Neural cell (in vitro differentiated cells): ENCODE measurements around the gene BLTP2. TPM values are rescaled to one million over a fixed set of nuclear protein-coding genes. Genes with fewer than 3 reads are reported as not detected.

Experiments used
- H2AFZ ChIP-seq: fragments of 200-600, 300-800 bp; sonication (generic), shearing (Covaris generic); 2 replicates; pipeline ENCODE4 v1.6.0; 2014; ENCODE audit warnings: low read depth, mild to moderate bottlenecking, antibody characterized with exemption, low read length, moderate library complexity
- H3F3A ChIP-seq: fragments of 200-600 bp; shearing (Covaris generic); 2 replicates; pipeline ENCODE4 v1.6.1; 2016; ENCODE audit warnings: mild to moderate bottlenecking, moderate library complexity, mixed read lengths, antibody characterized with exemption, low read length; ENCODE audit not compliant: insufficient read depth, poor library complexity, severe bottlenecking
- H3K27ac ChIP-seq: fragments of 200-600, 300-800 bp; sonication (generic), shearing (Covaris generic); 2 replicates; pipeline ENCODE4 v1.5.1; 2014; ENCODE audit warnings: mild to moderate bottlenecking, low read length, moderate library complexity
- H3K27me3 ChIP-seq: fragments of 300-800, 200-600 bp; sonication (generic), shearing (Covaris generic); 2 replicates; pipeline ENCODE4 v1.6.0; 2014; ENCODE audit warnings: mild to moderate bottlenecking, low read depth, low read length, moderate library complexity; ENCODE audit not compliant: insufficient read depth
- H3K36me3 ChIP-seq: fragments of 300-800, 200-600 bp; sonication (generic), shearing (Covaris generic); 2 replicates; pipeline ENCODE4 v1.5.1; 2014; ENCODE audit warnings: mild to moderate bottlenecking, antibody characterized with exemption, low read length, moderate library complexity; ENCODE audit not compliant: insufficient read depth
- H3K4me2 ChIP-seq: fragments of 300-800, 200-600 bp; sonication (generic), shearing (Covaris generic); 2 replicates; pipeline ENCODE4 v1.6.0; 2014; ENCODE audit warnings: mild to moderate bottlenecking, low read length
- H3K4me3 ChIP-seq: fragments of 300-800, 200-600 bp; sonication (generic), shearing (Covaris generic); 2 replicates; pipeline ENCODE4 v1.5.1; 2014; ENCODE audit warnings: mild to moderate bottlenecking, low read length, moderate library complexity
- H3K79me2 ChIP-seq: fragments of 200-600 bp; shearing (Covaris generic); replicated peaks from 2 replicates; pipeline ENCODE4 v1.6.0; 2014; ENCODE audit warnings: mild to moderate bottlenecking, low read length, moderate library complexity; ENCODE audit not compliant: insufficient read depth
- H3K9ac ChIP-seq: fragments of 300-800, 200-600 bp; sonication (generic), shearing (Covaris generic); 2 replicates; pipeline ENCODE4 v1.6.1; 2016; ENCODE audit warnings: mild to moderate bottlenecking, low read length, mixed read lengths
- H3K9me2 ChIP-seq: fragments of 200-600 bp; shearing (Covaris generic); 2 replicates; pipeline ENCODE4 v1.6.1; 2016; ENCODE audit warnings: mild to moderate bottlenecking, low read length, mixed read lengths; ENCODE audit not compliant: insufficient read depth
- H3K9me3 ChIP-seq: fragments of 200-600, 300-800 bp; sonication (generic), shearing (Covaris generic); 2 replicates; pipeline ENCODE4 v1.6.1; 2016; ENCODE audit warnings: mild to moderate bottlenecking, mixed run types, low read length, moderate library complexity, mixed read lengths
- H4K20me1 ChIP-seq: fragments of 200-600 bp; shearing (Covaris generic); 2 replicates; pipeline ENCODE4 v1.6.1; 2016; ENCODE audit warnings: mild to moderate bottlenecking, mixed run types; ENCODE audit not compliant: insufficient read depth
- EP300 ChIP-seq: fragments of 450-650 bp; conservative IDR thresholded peaks from 2 replicates; pipeline ENCODE4 v1.6.1; 2014; ENCODE audit warnings: antibody characterized with exemption, mild to moderate bottlenecking, moderate library complexity; ENCODE audit not compliant: poor library complexity, severe bottlenecking
- EZH2 ChIP-seq: fragments of 200-600, 300-800 bp; shearing (Covaris generic), sonication (generic); IDR thresholded peaks from 2 replicates; pipeline ENCODE4 v1.6.1; 2014; ENCODE audit warnings: antibody characterized with exemption, low read length, borderline replicate concordance, mild to moderate bottlenecking; ENCODE audit not compliant: insufficient read depth, poor library complexity, severe bottlenecking
- MXI1 ChIP-seq: fragments of 450-650 bp; conservative IDR thresholded peaks from 2 replicates; pipeline ENCODE4 v1.6.1; 2014; ENCODE audit warnings: antibody characterized with exemption, mild to moderate bottlenecking; ENCODE audit not compliant: poor library complexity, severe bottlenecking
- POLR2AphosphoS5 ChIP-seq: IDR thresholded peaks from 2 replicates; pipeline ENCODE4 v1.6.1; 2012
- RAD21 ChIP-seq: fragments of 450-650 bp; conservative IDR thresholded peaks from 2 replicates; pipeline ENCODE4 v1.6.1; 2014; ENCODE audit warnings: antibody characterized with exemption, mild to moderate bottlenecking, moderate library complexity
- SMC3 ChIP-seq: fragments of 450-650 bp; conservative IDR thresholded peaks from 2 replicates; pipeline ENCODE4 v1.6.1; 2014; ENCODE audit warnings: antibody characterized with exemption, mild to moderate bottlenecking, moderate library complexity; ENCODE audit not compliant: poor library complexity
- TAF1 ChIP-seq: IDR thresholded peaks from 2 replicates; pipeline ENCODE4 v1.6.1; 2012; ENCODE audit warnings: low read depth
- polyA plus RNA-seq: library from polyadenylated mRNA; depleted of rRNA; stranded (reverse); fragments of >200 nt; gene quantifications from 2 replicates; pipeline ENCODE4 v1.2.3, GENCODE V29; 2014
- TF ChIP-seq, protein P1 (sequence below): IDR thresholded peaks from 2 replicates; pipeline ENCODE4 v1.6.1; 2012; ENCODE audit warnings: borderline replicate concordance
- TF ChIP-seq, protein P2 (sequence below): fragments of 450-650 bp; IDR thresholded peaks from 2 replicates; pipeline ENCODE4 v1.5.1; 2014; ENCODE audit warnings: antibody characterized with exemption, mild to moderate bottlenecking, moderate library complexity; ENCODE audit not compliant: poor library complexity, severe bottlenecking

BLTP2 gene
- polyA plus RNA-seq, 1 donor from 2014 or later = 54.4 TPM

DNA sequence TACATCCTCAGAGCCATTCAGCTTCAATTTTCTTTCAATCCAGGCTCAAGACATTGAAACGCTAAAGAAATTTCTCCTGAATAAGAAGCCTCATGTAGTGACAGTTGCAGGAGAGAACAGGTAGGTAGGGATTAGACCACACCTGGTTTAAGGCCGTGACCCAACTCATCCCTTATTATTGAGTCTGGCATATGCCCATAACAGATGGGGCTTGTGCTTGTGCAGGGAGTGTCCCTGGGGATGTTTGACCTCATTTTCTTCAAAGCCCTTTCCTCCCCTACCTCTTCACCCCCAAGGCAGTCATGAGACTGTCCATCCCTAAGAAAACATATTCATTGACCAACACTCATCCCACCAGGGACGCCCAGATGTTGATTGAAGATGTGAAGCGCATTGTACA lies 41.3 kb upstream of the BLTP2 start:
- no peak for TF ChIP-seq RAD21
- TF ChIP-seq SMC3 = no peak
- TF ChIP-seq EP300 = no peak
- no peak for TF ChIP-seq POLR2AphosphoS5
- TF ChIP-seq MXI1 = no peak
- TF ChIP-seq, protein P1, sequence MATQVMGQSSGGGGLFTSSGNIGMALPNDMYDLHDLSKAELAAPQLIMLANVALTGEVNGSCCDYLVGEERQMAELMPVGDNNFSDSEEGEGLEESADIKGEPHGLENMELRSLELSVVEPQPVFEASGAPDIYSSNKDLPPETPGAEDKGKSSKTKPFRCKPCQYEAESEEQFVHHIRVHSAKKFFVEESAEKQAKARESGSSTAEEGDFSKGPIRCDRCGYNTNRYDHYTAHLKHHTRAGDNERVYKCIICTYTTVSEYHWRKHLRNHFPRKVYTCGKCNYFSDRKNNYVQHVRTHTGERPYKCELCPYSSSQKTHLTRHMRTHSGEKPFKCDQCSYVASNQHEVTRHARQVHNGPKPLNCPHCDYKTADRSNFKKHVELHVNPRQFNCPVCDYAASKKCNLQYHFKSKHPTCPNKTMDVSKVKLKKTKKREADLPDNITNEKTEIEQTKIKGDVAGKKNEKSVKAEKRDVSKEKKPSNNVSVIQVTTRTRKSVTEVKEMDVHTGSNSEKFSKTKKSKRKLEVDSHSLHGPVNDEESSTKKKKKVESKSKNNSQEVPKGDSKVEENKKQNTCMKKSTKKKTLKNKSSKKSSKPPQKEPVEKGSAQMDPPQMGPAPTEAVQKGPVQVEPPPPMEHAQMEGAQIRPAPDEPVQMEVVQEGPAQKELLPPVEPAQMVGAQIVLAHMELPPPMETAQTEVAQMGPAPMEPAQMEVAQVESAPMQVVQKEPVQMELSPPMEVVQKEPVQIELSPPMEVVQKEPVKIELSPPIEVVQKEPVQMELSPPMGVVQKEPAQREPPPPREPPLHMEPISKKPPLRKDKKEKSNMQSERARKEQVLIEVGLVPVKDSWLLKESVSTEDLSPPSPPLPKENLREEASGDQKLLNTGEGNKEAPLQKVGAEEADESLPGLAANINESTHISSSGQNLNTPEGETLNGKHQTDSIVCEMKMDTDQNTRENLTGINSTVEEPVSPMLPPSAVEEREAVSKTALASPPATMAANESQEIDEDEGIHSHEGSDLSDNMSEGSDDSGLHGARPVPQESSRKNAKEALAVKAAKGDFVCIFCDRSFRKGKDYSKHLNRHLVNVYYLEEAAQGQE = no peak
- TF ChIP-seq, protein P2, sequence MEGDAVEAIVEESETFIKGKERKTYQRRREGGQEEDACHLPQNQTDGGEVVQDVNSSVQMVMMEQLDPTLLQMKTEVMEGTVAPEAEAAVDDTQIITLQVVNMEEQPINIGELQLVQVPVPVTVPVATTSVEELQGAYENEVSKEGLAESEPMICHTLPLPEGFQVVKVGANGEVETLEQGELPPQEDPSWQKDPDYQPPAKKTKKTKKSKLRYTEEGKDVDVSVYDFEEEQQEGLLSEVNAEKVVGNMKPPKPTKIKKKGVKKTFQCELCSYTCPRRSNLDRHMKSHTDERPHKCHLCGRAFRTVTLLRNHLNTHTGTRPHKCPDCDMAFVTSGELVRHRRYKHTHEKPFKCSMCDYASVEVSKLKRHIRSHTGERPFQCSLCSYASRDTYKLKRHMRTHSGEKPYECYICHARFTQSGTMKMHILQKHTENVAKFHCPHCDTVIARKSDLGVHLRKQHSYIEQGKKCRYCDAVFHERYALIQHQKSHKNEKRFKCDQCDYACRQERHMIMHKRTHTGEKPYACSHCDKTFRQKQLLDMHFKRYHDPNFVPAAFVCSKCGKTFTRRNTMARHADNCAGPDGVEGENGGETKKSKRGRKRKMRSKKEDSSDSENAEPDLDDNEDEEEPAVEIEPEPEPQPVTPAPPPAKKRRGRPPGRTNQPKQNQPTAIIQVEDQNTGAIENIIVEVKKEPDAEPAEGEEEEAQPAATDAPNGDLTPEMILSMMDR = no peak
- H3K27ac ChIP-seq = no peak overlapping the region
- no peaks in the 10 kb centered on the region for H4K20me1 ChIP-seq
- H3K4me2 ChIP-seq = no peak overlapping the region
- no peaks in the 10 kb centered on the region for H3F3A ChIP-seq
- no peaks in the 10 kb centered on the region for H3K9me2 ChIP-seq
- H3K4me3 ChIP-seq = no peak overlapping the region
- H3K79me2 ChIP-seq = no peaks in the 10 kb centered on the region
- no peaks in the 10 kb centered on the region for H3K9me3 ChIP-seq
- no peaks in the 10 kb centered on the region for H3K27me3 ChIP-seq
- no peak overlapping the region for H3K9ac ChIP-seq
- H3K36me3 ChIP-seq = peaks cover 28% of the 10 kb centered on the region
- no peak overlapping the region for H2AFZ ChIP-seq

DNA sequence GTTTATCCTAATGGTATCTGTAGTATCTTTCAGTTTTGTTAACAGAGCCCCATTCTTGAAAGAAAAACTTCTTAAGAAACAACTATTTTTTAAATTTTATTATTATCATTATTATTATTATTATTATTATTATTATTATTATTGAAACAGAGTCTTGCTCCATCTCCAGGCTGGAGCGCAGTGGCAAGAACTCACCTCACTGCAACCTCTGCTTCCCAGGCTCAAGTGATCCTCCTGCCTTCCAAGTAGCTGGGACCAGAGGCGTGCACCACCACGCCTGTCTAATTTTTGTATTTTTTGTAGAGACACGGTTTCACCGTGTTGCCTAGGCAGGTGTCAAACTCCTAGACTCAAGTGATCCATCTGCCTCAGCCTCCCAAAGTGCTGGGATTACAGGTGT lies 40.4 kb upstream of the BLTP2 start:
- Histone ChIP-seq H3F3A (no peaks in the 10 kb centered on the region), H2AFZ (no peak overlapping the region), H4K20me1 (no peaks in the 10 kb centered on the region), H3K4me3 (no peak overlapping the region), H3K4me2 (no peak overlapping the region), H3K36me3 (peaks cover 28% of the 10 kb centered on the region), H3K27ac (no peak overlapping the region), H3K79me2 (no peaks in the 10 kb centered on the region), H3K9ac (no peak overlapping the region), H3K27me3 (no peaks in the 10 kb centered on the region), H3K9me2 (no peaks in the 10 kb centered on the region), H3K9me3 (no peaks in the 10 kb centered on the region)
- TF ChIP-seq, protein P1 = no peak
- TF ChIP-seq RAD21 (no peak), POLR2AphosphoS5 (no peak), TAF1 (no peak), EP300 (no peak), SMC3 (no peak), EZH2 (no peak), MXI1 (no peak)
- TF ChIP-seq, protein P2 = no peak
